K562 (cell line): ENCODE results near the gene ACER3. TPM values are rescaled to one million over a fixed set of nuclear protein-coding genes. Genes with fewer than 3 reads are reported as not detected.

Experiments used
- ATAC-seq: fragments of 200-7000 bp; cut with Tn5 transposase; 3 replicates; pipeline ENCODE4 v1.9.1; 2020; ENCODE audit warnings: moderate library complexity
- BruUV-seq: library from RNA; stranded (reverse); fragments of 400-500 nt; replicated peaks from 2 replicates; lab custom pipeline; 2021; lab: Mats Ljungman, UMichigan
- CTCF ChIA-PET: fragments of 300-600 bp; formaldehyde crosslinking; extraction: SDS; loops from one replicate; lab custom pipeline; 2021; ENCODE audit warnings: low intra/inter-chr PET ratio; lab: Yijun Ruan, JAX
- POLR2A ChIA-PET: fragments of 300-600, 350-650 bp; sonication (Branson Sonifier 250); formaldehyde crosslinking; extraction: SDS; loops from one replicate; lab custom pipeline; 2021; ENCODE audit warnings: antibody characterized with exemption, inconsistent platforms; lab: Yijun Ruan, JAX
- DNase-seq, 4 experiments: peaks; one replicate each; pipeline versions ENCODE4 v3.0.0 to v3.0.0-alpha.2; 2011 to 2018; ENCODE audit warnings: low spot score in 3 of 4, mixed read lengths in 3 of 4; ENCODE audit errors: extremely low read depth in 1 of 4
- FAIRE-seq: peaks from 2 replicates; lab custom pipeline; 2011; peaks lifted over from hg19 to GRCh38; lab: Jason Lieb, UNC
- H2AFZ ChIP-seq: 2 replicates; pipeline ENCODE4 v1.6.0; 2011; ENCODE audit warnings: low read depth, low read length, control low read depth, inconsistent platforms
- H3K27ac ChIP-seq: fragments of 200-600 bp; 3 replicates; pipeline ENCODE4 v1.8.0; 2011; ENCODE audit warnings: low read depth, mild to moderate bottlenecking, control low read depth, inconsistent platforms, low read length, moderate library complexity, mixed read lengths; ENCODE audit errors: extremely low read depth
- H3K27me3 ChIP-seq, 2 experiments: fragments of 300-600 bp in 1 of 2; 2 replicates in 1 of 2; 3 replicates in 1 of 2; pipeline versions ENCODE4 v1.6.0 to v1.8.0; 2011; ENCODE audit warnings: inconsistent platforms in 2 of 2, low read length in 2 of 2, mild to moderate bottlenecking in 1 of 2, mixed read lengths in 1 of 2, moderate library complexity in 1 of 2; ENCODE audit not compliant: control insufficient read depth in 2 of 2, insufficient read depth in 2 of 2
- H3K36me3 ChIP-seq: fragments of 300-600 bp; 3 replicates; pipeline ENCODE4 v1.8.0; 2011; ENCODE audit warnings: mild to moderate bottlenecking, low read length, inconsistent platforms; ENCODE audit not compliant: control insufficient read depth, insufficient read depth
- H3K4me1 ChIP-seq, 2 experiments: fragments of 200-600 bp in 1 of 2; replicated peaks in 1 of 2; 2 replicates in 1 of 2; 3 replicates in 1 of 2; pipeline versions ENCODE4 v1.5.1 to v1.8.0; 2011; ENCODE audit warnings: inconsistent platforms in 2 of 2, low read length in 2 of 2, mild to moderate bottlenecking in 1 of 2, mixed read lengths in 1 of 2, moderate library complexity in 1 of 2; ENCODE audit not compliant: control insufficient read depth in 2 of 2, insufficient read depth in 2 of 2
- H3K4me2 ChIP-seq: 2 replicates; pipeline ENCODE4 v1.6.1; 2011; ENCODE audit warnings: low read length, control low read depth, inconsistent platforms, mixed read lengths; ENCODE audit not compliant: insufficient read depth
- H3K4me3 ChIP-seq: fragments of 200-600 bp; sonication (generic), shearing (Covaris generic); 2 replicates; pipeline ENCODE4 v1.5.1; 2016; ENCODE audit warnings: control low read depth, inconsistent platforms
- H3K79me2 ChIP-seq: fragments of 200-600 bp; 3 replicates; pipeline ENCODE4 v1.8.0; 2011; ENCODE audit warnings: low read length, inconsistent platforms; ENCODE audit not compliant: control insufficient read depth, insufficient read depth
- H3K9ac ChIP-seq, 2 experiments: 2 replicates each; pipeline versions ENCODE4 v1.6.0 to v1.6.1; 2011; ENCODE audit warnings: low read depth in 2 of 2, low read length in 2 of 2, control low read depth in 1 of 2, inconsistent platforms in 1 of 2, mild to moderate bottlenecking in 1 of 2, mixed read lengths in 1 of 2; ENCODE audit not compliant: insufficient read depth in 1 of 2
- H3K9me1 ChIP-seq: one replicate; pipeline ENCODE4 v1.6.0; 2011; ENCODE audit warnings: inconsistent platforms, mild to moderate bottlenecking, low read length, moderate library complexity; ENCODE audit not compliant: control insufficient read depth, insufficient read depth
- H3K9me3 ChIP-seq: replicated peaks from 2 replicates; pipeline ENCODE4 v1.5.1; 2011; ENCODE audit warnings: low read depth, low read length, inconsistent platforms; ENCODE audit not compliant: control insufficient read depth, insufficient read depth
- H4K20me1 ChIP-seq: replicated peaks from 2 replicates; pipeline ENCODE4 v1.6.1; 2011; ENCODE audit warnings: low read length, inconsistent platforms, mixed read lengths; ENCODE audit not compliant: control insufficient read depth, insufficient read depth
- FOSL1 ChIP-seq: fragments of 200-800 bp; sonication (Bioruptor generic); conservative IDR thresholded peaks from 2 replicates; pipeline ENCODE4 v1.6.1; 2016; ENCODE audit warnings: missing genetic modification characterization, missing compliant biosample characterization
- GTF2E2 ChIP-seq: fragments of 200-800 bp; sonication (Bioruptor generic); IDR thresholded peaks from 2 replicates; pipeline ENCODE4 v1.6.1; 2016; ENCODE audit warnings: missing genetic modification characterization, missing compliant biosample characterization
- JUNB ChIP-seq: fragments of 450-650 bp; formaldehyde crosslinking; conservative IDR thresholded peaks from 2 replicates; pipeline ENCODE4 v1.4.0; 2020; ENCODE audit warnings: mild to moderate bottlenecking
- MCM7 ChIP-seq, 2 experiments: fragments of 450-650 bp; IDR thresholded peaks; 2 replicates each; pipeline ENCODE4 v1.6.1; 2016 to 2018
- MEF2D ChIP-seq: conservative IDR thresholded peaks from 2 replicates; pipeline ENCODE4 v1.6.1; 2016; ENCODE audit warnings: low read depth, missing genetic modification characterization, missing compliant biosample characterization
- ZNF316 ChIP-seq: fragments of 450-650 bp; IDR thresholded peaks from 2 replicates; pipeline ENCODE4 v1.6.1; 2016
- WGBS: fragments of 100-300 bp; shearing (Covaris generic); methylation state at CpG from one replicate; pipeline ENCODE4 v1.1.6; 2016; ENCODE audit warnings: low coverage, mixed read lengths; ENCODE audit not compliant: insufficient coverage; ENCODE audit errors: missing lambda C conversion rate; 5-methylcytosine and 5-hydroxymethylcytosine counted together
- in situ Hi-C: fragments of 300-500 bp; cut with MboI; formaldehyde crosslinking; loops from 4 replicates; pipeline ENCODE4 v1.15.0; 2018; ENCODE audit warnings: inconsistent platforms, mixed read lengths
- intact Hi-C: fragments of 100-400 bp; cut with micrococcal nuclease; formaldehyde crosslinking; loops from 2 replicates; pipeline ENCODE4 v1.14.2; 2022
- polyA plus RNA-seq, 8 experiments: library from polyadenylated mRNA; depleted of rRNA in 4 of 8; stranded (reverse) in 5 of 8; unstranded in 3 of 8; fragments of >200 nt; fragmentation: Nextera tagmentation in 2 of 8; fragmentation: Illumina TruSeq in 1 of 8; extraction: Ambion mirVana in 2 of 8; extraction: Trizol in 1 of 8; gene quantifications; 2 replicates each; pipeline versions ENCODE4 v1.2.1 to v1.2.3, GENCODE V29; 2011 to 2014; ENCODE audit warnings: inconsistent platforms in 1 of 8, missing spikeins in 1 of 8
- total RNA-seq, 7 experiments: library from RNA; depleted of rRNA in 6 of 7; stranded (reverse); fragments of >200 nt in 6 of 7; fragmentation: Illumina TruSeq in 2 of 7; extraction: Trizol in 2 of 7; gene quantifications; 2 replicates each; pipeline versions ENCODE4 v1.2.1 to v1.2.3, GENCODE V29; 2011 to 2021; ENCODE audit warnings: low replicate concordance in 1 of 7
- TF ChIP-seq, protein P1 (sequence below): fragments of 250-450 bp; sonication (Bioruptor Pico); IDR thresholded peaks from 2 replicates; pipeline ENCODE4 v1.8.0; 2021; ENCODE audit warnings: borderline replicate concordance, mild to moderate bottlenecking, moderate library complexity; ENCODE audit not compliant: poor library complexity, severe bottlenecking
- TF ChIP-seq, protein P2 (sequence below), 2 experiments: IDR thresholded peaks; 2 replicates each; pipeline ENCODE4 v1.6.1; 2012; ENCODE audit warnings: improper control_type of control experiment in 2 of 2, low read depth in 2 of 2, low read length in 2 of 2, borderline replicate concordance in 1 of 2
- TF ChIP-seq, protein P3 (sequence below), 2 experiments: fragments of 450-650 bp; IDR thresholded peaks; 2 replicates each; pipeline ENCODE4 v1.6.1; 2016
- TF ChIP-seq, protein P4 (sequence below): fragments of 450-650 bp; formaldehyde crosslinking; IDR thresholded peaks from 2 replicates; pipeline ENCODE4 v1.4.0; 2020; ENCODE audit warnings: mild to moderate bottlenecking

Gene ACER3
- total and polyA plus RNA-seq, 9 of the 15 experiments (the other 6 are each of a cell fraction or from before 2014, with no cell fraction given) = 2.0 to 23.8 (median 9.5) TPM

DNA sequence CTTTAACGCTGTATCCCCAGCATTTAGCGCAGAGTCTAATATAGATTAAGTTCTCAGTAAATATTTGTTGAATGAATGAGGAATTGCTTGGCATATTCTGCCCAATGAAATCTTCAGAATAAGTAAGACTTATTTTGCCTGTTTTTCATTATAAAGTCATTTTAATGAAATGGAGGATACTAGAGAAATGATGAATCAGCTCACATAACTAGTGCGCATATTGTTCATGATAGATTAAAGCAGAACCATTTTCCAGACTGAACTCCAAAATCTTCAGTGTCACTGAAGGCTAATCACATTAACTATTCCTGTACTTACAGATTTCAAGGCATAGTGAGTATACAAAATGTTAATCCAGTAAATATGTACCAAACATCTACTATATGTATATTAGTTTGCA lies 29.6 kb downstream of the ACER3 start:
- no peaks in the 10 kb centered on the region for H3K27me3 ChIP-seq
- H3K4me2 ChIP-seq = no peak overlapping the region
- FAIRE-seq (no peak), ATAC-seq (no peak), DNase-seq (no peak)
- H3K79me2 ChIP-seq = peaks cover 7% of the 10 kb centered on the region; the same call in 1 of the 3 replicates
- peak; percentile 28; the same call in 1 of the 2 replicates for TF ChIP-seq ZNF316
- TF ChIP-seq, protein P1, sequence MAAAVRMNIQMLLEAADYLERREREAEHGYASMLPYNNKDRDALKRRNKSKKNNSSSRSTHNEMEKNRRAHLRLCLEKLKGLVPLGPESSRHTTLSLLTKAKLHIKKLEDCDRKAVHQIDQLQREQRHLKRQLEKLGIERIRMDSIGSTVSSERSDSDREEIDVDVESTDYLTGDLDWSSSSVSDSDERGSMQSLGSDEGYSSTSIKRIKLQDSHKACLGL = no peak
- H2AFZ ChIP-seq = no peak overlapping the region
- H3K27ac ChIP-seq = no peak overlapping the region
- H3K9me1 ChIP-seq = no peaks in the 10 kb centered on the region
- POLR2A ChIA-PET = no interaction called here
- no peaks in the 10 kb centered on the region for H4K20me1 ChIP-seq
- whole genome bisulfite sequencing = 97% methylated on average over 3 of the region's 3 CpGs
- H3K9me3 ChIP-seq = no peaks in the 10 kb centered on the region
- in situ Hi-C loops = no loop called here
- H3K9ac ChIP-seq = no peak overlapping the region
- H3K36me3 ChIP-seq = no peaks in the 10 kb centered on the region
- no peak overlapping the region for H3K4me3 ChIP-seq
- CTCF ChIA-PET = no interaction called here
- H3K4me1 ChIP-seq = peaks cover 17 to 36% of the 10 kb centered on the region in 2 experiments
- intact Hi-C loops = no loop called here
- no TSS peak for BruUV-seq

DNA sequence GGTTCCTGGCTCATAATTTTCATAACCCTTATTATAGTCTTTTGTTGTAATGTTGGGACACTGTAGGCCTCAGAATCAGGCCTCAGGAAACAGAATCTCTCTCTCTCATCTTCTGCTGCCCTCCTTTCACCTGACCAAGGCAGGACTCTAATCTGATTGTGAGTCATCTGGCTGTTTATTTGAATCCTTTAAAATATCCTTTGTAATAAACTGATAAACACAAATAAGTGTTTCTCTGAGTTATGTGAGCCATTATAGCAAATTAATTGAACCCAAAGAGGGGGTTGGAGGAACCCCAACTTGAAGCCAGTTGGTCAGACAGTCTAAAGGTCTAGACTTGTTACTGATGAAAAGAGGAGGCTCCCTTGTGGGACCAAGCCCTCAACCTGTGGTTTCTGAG lies 30.6 kb downstream of the ACER3 start:
- no peaks in the 10 kb centered on the region for H3K36me3 ChIP-seq
- peaks cover 8 to 27% of the 10 kb centered on the region in 2 experiments for H3K4me1 ChIP-seq
- no peaks in the 10 kb centered on the region for H3K9me3 ChIP-seq
- H4K20me1 ChIP-seq = no peaks in the 10 kb centered on the region
- in situ Hi-C loops (no loop called here), intact Hi-C loops (no loop called here)
- no peak overlapping the region for H3K9ac ChIP-seq
- no TSS peak for BruUV-seq
- no peak overlapping the region for H3K4me3 ChIP-seq
- H3K27me3 ChIP-seq = no peaks in the 10 kb centered on the region
- no peak for DNase-seq
- H3K79me2 ChIP-seq = 0 out of 3 replicates have a peak, but pooled peaks cover 7% of the 10 kb centered on the region
- ChIA-PET POLR2A (interaction anchor here (0.6 kb wide), 2 partner anchors 10 to 20 kb away, joined by 3 to 4 read pairs; no protein-coding TSS in a partner anchor), CTCF (no interaction called here)
- no peaks in the 10 kb centered on the region for H3K9me1 ChIP-seq
- no peak for FAIRE-seq
- H3K27ac ChIP-seq = no peak overlapping the region; the same call in 2 of the 3 replicates
- H3K4me2 ChIP-seq = no peak overlapping the region
- H2AFZ ChIP-seq = no peak overlapping the region
- ATAC-seq = 0 out of 3 replicates have a peak, but pooled peaks have one; percentile 40
- TF ChIP-seq, protein P2, sequence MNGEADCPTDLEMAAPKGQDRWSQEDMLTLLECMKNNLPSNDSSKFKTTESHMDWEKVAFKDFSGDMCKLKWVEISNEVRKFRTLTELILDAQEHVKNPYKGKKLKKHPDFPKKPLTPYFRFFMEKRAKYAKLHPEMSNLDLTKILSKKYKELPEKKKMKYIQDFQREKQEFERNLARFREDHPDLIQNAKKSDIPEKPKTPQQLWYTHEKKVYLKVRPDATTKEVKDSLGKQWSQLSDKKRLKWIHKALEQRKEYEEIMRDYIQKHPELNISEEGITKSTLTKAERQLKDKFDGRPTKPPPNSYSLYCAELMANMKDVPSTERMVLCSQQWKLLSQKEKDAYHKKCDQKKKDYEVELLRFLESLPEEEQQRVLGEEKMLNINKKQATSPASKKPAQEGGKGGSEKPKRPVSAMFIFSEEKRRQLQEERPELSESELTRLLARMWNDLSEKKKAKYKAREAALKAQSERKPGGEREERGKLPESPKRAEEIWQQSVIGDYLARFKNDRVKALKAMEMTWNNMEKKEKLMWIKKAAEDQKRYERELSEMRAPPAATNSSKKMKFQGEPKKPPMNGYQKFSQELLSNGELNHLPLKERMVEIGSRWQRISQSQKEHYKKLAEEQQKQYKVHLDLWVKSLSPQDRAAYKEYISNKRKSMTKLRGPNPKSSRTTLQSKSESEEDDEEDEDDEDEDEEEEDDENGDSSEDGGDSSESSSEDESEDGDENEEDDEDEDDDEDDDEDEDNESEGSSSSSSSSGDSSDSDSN (IDR thresholded peaks at IDR 0.05; ENCODE audit: borderline replicate concordance in 1 of 2, low read depth in 2 of 2, low read length in 2 of 2) = no peak
- TF ChIP-seq MEF2D (tag) (no peak), JUNB (no peak), GTF2E2 (tag) (no peak), FOSL1 (tag) (peak; percentile 87), MCM7 (IDR thresholded peaks at IDR 0.05) (no peak)
- TF ChIP-seq, protein P3, sequence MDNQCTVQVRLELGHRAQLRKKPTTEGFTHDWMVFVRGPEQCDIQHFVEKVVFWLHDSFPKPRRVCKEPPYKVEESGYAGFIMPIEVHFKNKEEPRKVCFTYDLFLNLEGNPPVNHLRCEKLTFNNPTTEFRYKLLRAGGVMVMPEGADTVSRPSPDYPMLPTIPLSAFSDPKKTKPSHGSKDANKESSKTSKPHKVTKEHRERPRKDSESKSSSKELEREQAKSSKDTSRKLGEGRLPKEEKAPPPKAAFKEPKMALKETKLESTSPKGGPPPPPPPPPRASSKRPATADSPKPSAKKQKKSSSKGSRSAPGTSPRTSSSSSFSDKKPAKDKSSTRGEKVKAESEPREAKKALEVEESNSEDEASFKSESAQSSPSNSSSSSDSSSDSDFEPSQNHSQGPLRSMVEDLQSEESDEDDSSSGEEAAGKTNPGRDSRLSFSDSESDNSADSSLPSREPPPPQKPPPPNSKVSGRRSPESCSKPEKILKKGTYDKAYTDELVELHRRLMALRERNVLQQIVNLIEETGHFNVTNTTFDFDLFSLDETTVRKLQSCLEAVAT (IDR thresholded peaks at IDR 0.05) = no peak
- TF ChIP-seq, protein P4, sequence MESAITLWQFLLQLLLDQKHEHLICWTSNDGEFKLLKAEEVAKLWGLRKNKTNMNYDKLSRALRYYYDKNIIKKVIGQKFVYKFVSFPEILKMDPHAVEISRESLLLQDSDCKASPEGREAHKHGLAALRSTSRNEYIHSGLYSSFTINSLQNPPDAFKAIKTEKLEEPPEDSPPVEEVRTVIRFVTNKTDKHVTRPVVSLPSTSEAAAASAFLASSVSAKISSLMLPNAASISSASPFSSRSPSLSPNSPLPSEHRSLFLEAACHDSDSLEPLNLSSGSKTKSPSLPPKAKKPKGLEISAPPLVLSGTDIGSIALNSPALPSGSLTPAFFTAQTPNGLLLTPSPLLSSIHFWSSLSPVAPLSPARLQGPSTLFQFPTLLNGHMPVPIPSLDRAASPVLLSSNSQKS (CRISPR knock-in tag) = no peak
